GM06990 (cell line): ENCODE results near the gene STK17A.
"Not testable (repeated sequence)": the region's sequence is repeated elsewhere in the genome, so short reads cannot be mapped to it uniquely, and the experiment has no call there.

Experiments used
- DNase-seq: peaks from one replicate; pipeline ENCODE4 v3.0.0-alpha.2; 2011; ENCODE audit not compliant: insufficient read length; ENCODE audit errors: extremely low read depth
- H3K27me3 ChIP-seq: replicated peaks from 2 replicates; pipeline ENCODE4 v1.6.0; 2011; ENCODE audit warnings: low read length; ENCODE audit not compliant: control insufficient read depth, insufficient read depth
- H3K36me3 ChIP-seq: 2 replicates; pipeline ENCODE4 v1.5.1; 2011; ENCODE audit warnings: low read length; ENCODE audit not compliant: control insufficient read depth, insufficient read depth
- H3K4me3 ChIP-seq: replicated peaks from 2 replicates; pipeline ENCODE4 v1.5.1; 2011; ENCODE audit warnings: low read depth, mild to moderate bottlenecking, control low read depth, low read length
- TF ChIP-seq, protein P1 (sequence below): IDR thresholded peaks from 2 replicates; pipeline ENCODE4 v1.5.1; 2011; ENCODE audit warnings: low read length, control low read depth, mild to moderate bottlenecking, inconsistent platforms; ENCODE audit not compliant: insufficient read depth, poor library complexity, severe bottlenecking

STK17A gene

DNA sequence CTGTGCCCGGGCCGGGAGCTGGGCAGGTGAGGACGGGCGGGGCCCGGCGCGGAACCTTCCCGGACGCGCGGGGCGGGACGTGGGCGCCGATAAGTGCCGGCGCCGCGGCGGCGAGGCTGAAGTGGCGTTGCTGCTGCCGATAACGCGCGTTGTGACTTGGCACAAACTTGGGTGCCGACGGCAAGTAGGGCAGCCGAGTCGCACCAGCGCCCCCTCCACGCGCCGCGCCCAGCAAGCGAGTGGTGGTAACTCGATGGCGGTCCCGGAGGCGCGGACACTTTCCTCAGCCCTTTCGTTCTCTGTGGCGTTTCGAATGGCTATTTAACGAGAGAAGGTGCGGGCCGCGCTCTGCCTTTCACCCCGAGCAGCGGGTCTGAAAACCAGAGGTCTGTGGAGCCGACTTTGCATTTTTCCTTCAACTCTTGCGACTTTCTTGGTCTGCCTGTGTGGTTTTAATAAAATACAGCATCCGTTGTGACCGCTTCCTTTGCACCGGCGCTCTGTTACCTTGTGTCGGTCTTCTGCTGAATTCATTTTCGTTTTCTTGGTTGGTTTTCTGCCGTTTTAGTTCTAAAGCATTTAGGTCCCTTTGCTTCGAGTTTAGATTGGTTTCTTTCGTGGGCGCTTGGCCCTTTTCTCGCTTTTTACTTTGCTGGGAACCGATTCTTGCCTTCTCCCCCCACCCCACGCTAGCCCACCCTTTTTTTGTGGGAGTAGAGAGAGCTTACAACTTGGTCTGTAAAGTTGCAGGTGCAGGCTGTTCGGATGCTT, 701 bp downstream of the STK17A start:
- DNase-seq: peak; percentile 78
- H3K36me3 ChIP-seq: no peaks in the 10 kb centered on the region; the same call in 1 of the 2 replicates
- TF ChIP-seq, protein P1, sequence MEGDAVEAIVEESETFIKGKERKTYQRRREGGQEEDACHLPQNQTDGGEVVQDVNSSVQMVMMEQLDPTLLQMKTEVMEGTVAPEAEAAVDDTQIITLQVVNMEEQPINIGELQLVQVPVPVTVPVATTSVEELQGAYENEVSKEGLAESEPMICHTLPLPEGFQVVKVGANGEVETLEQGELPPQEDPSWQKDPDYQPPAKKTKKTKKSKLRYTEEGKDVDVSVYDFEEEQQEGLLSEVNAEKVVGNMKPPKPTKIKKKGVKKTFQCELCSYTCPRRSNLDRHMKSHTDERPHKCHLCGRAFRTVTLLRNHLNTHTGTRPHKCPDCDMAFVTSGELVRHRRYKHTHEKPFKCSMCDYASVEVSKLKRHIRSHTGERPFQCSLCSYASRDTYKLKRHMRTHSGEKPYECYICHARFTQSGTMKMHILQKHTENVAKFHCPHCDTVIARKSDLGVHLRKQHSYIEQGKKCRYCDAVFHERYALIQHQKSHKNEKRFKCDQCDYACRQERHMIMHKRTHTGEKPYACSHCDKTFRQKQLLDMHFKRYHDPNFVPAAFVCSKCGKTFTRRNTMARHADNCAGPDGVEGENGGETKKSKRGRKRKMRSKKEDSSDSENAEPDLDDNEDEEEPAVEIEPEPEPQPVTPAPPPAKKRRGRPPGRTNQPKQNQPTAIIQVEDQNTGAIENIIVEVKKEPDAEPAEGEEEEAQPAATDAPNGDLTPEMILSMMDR: peak; percentile 27

DNA sequence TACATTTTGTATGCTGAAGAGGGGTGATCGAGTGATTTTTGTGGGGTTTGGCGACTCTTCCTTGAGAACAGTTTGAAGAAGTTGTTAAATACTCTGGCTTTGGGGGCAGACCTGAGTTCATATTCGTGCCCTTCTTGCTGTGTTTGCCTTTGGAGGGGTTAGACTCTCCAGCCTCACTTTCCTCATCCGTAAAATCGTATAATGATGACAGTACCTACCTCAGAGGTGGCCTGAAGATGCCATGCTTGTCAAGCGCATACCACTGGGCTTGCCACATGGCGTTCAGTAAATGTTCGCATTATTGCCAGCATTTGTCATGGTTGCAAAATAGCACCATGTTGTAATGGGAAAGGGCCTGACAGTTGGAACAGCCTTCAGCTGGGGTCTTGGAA, 1.3 kb downstream of the STK17A start:
- no peaks in the 10 kb centered on the region for H3K27me3 ChIP-seq
- H3K4me3 ChIP-seq: peak overlapping the region; percentile 96
- TF ChIP-seq, protein P1: no peak
- no peak for DNase-seq
- no peaks in the 10 kb centered on the region; the same call in 1 of the 2 replicates for H3K36me3 ChIP-seq

More for the DNA sequence above, 701 bp downstream of the STK17A start:
- peak overlapping the region; percentile 96 for H3K4me3 ChIP-seq
- H3K27me3 ChIP-seq: no peaks in the 10 kb centered on the region

DNA sequence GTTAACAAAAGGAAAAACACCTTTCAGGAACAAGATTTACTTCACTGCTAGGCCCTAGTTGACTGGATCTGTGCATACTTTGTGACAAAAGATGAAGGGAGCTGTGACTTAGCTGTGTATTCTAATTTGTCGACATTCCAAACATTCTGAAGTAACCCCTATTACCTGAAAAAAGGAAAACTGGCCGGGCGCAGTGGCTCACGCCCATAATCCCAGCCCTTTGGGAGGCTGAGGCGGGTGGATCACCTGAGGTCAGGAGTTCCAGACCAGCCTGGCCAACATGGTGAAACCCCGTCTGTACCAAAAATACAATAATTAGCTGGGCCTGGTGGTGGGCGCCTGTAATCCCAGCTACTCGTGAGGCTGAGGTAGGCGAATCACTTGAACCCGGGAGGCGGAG, 1.8 kb downstream of the STK17A start:
- H3K27me3 ChIP-seq, DNase-seq, H3K36me3 ChIP-seq: not testable (repeated sequence)
- peak overlapping the region; percentile 96 for H3K4me3 ChIP-seq

DNA sequence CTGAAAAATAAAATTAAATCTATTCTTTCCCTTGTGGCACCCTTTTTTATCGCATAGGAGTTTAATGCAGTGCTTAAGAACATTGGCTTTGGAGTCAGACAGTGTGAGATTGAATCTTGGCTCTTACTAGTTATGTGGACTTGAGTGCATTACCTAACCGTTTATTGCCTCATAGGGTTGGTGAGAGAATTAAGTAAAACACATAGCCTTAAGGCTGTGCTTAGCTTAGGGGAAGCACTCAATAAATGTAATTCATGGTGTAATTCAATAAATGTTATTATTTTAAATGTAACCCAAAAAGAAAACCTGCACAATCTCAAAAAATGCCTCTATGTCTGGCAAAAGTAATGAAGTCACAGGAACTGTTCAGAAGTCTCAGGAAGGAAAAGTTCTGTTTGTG, 2.7 kb downstream of the STK17A start:
- Histone ChIP-seq H3K27me3 (no peaks in the 10 kb centered on the region), H3K36me3 (no peaks in the 10 kb centered on the region; the same call in 1 of the 2 replicates), H3K4me3 (peak overlapping the region; percentile 96)
- TF ChIP-seq, protein P1: no peak
- DNase-seq: no peak

DNA sequence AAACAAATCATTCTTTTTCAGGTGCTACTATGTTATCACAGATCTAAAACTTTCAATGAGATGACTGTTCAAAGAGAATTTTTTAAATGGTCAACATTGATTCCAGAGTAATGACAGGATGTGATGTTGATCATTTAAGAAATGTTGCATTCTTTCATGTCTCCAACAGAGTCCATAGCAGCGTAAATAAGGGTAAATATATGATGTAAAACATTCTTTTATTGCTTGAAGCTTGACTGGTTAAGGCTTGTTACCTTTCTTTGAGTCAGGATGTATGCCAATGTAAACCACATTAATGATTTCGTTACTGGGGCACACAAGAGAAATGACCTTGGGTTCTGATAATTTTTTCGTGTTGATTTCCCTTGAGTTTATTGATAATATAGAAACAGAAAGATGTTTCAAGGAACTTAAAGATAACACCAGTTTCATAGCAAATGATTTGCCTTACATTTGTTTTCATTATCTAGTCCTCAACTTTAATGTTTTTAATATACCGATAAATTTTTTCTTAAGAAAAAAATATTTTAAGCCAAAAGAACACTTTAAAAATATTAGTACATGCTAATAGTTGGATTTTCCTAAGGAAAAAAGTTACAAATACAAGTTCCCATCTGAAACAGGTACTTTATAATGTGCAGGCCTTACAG, 3.5 kb downstream of the STK17A start:
- DNase-seq: peak; percentile 65

More for the DNA sequence above, 3.5 kb downstream of the STK17A start:
- TF ChIP-seq, protein P1: no peak
- H3K36me3 ChIP-seq: no peaks in the 10 kb centered on the region; the same call in 1 of the 2 replicates
- H3K27me3 ChIP-seq: no peaks in the 10 kb centered on the region
- H3K4me3 ChIP-seq: peak overlapping the region; percentile 96
